ENCODE measurements around the gene DLX2. TPM values are rescaled to one million over a fixed set of nuclear protein-coding genes. Genes with fewer than 3 reads are reported as not detected.

DLX2 gene
- total and polyA plus RNA-seq, 2 of the 13 experiments (the other 11 are each of a cell fraction or from before 2014, with no cell fraction given), result 0.07 to 0.15 TPM

DNA sequence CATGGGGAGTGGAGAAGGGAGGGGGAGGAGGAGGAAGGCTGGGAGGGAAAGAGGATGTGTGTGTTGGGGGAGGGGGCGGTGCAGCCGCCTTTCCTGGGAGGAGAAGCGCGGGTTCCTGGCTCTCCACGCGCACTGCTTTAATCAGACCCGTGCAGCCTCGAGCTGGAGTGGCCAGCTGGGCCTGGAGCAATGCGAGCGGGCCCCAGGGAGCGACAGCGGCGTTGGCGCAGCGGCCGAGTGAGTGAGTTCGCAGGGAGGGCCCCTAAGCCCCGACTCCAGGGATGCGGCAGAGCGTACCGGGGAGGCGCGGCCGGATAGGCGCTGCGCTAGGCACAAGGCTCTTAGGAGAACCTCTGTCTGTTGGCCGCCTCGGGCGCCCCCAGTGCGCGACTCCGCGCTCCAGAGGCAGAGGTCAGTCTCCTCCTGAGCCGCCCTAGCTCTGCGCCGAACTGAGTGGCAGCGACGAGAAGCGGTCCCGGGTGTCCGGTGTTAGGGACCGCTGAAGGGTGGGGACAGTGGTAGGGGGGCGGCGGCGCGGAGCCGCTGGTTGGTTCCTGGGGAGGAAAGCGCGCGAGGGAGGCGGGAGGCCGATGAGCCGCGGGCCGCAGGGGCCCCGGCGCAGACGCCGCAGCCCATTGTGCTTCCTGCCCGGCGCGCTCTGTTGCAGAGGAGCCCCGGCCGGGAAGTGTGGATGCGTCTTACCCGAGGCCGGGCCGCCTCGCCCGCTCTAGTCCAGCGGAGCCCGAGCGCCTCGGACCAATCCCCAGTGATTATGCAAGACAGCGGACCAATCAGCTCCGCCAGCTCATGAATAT, 17.8 kb downstream of the DLX2 start (continued):
- TF ChIP-seq, protein P1, sequence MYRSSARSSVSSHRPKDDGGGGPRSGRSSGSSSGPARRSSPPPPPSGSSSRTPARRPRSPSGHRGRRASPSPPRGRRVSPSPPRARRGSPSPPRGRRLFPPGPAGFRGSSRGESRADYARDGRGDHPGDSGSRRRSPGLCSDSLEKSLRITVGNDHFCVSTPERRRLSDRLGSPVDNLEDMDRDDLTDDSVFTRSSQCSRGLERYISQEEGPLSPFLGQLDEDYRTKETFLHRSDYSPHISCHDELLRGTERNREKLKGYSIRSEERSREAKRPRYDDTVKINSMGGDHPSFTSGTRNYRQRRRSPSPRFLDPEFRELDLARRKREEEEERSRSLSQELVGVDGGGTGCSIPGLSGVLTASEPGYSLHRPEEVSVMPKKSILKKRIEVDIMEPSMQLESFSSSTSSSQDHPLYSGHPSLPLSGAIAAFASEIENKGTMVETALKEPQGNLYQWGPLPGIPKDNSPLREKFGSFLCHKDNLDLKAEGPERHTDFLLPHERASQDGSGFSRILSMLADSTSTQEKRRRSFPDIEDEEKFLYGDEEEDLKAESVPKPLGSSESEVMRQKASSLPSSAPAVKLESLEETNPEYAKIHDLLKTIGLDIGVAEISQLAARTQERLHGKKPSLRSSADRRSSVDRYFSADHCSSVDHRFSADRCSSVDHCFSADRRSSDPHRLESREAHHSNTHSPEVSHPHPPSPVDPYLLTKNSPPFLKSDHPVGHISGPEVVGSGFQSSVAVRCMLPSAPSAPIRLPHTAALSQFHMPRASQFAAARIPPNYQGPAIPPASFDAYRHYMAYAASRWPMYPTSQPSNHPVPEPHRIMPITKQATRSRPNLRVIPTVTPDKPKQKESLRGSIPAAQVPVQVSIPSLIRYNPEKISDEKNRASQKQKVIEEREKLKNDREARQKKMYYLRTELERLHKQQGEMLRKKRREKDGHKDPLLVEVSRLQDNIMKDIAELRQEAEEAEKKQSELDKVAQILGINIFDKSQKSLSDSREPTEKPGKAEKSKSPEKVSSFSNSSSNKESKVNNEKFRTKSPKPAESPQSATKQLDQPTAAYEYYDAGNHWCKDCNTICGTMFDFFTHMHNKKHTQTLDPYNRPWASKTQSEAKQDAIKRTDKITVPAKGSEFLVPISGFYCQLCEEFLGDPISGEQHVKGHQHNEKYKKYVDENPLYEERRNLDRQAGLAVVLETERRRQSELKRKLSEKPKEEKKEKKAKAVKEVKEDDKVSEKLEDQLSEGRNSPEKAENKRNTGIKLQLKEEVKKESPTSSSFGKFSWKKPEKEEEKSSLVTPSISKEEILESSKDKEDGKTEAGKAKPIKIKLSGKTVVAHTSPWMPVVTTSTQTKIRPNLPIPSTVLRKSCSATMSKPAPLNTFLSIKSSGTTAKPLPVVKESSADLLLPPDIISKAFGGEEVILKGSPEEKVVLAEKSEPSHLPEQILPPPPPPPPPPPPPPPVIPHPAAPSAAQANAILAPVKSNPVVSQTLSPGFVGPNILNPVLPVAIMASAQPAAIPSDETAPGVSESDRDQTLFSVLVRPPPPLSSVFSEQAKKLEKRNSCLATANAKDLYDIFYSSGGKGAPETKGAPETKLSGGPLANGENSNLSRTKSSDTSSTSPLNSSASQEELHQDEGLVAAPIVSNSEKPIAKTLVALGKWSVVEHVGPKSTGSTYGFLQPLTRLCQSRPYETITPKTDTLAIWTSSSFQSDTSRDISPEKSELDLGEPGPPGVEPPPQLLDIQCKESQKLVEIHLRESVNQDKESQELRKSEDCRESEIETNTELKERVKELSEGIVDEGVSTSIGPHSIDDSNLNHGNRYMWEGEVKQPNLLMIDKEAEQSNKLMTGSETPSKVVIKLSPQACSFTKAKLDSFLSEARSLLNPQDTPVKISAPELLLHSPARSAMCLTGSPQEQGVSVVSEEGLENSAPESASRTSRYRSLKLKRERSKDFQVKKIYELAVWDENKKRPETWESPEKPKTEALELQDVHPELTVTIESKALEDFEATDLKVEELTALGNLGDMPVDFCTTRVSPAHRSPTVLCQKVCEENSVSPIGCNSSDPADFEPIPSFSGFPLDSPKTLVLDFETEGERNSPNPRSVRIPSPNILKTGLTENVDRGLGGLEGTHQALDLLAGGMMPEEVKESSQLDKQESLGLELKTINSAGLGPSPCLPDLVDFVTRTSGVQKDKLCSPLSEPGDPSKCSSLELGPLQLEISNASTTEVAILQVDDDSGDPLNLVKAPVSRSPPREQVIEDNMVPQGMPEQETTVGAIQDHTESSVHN (CRISPR knock-in tag; IDR thresholded peaks at IDR 0.05), result no peak
- TF ChIP-seq HES4 (CRISPR knock-in tag; IDR thresholded peaks at IDR 0.05; ENCODE audit: borderline replicate concordance), result peak; percentile 79
- no peak; the same call in 1 of the 2 replicates for TF ChIP-seq BORCS8-MEF2B (CRISPR knock-in tag; IDR thresholded peaks at IDR 0.05)
- TF ChIP-seq, protein P2, sequence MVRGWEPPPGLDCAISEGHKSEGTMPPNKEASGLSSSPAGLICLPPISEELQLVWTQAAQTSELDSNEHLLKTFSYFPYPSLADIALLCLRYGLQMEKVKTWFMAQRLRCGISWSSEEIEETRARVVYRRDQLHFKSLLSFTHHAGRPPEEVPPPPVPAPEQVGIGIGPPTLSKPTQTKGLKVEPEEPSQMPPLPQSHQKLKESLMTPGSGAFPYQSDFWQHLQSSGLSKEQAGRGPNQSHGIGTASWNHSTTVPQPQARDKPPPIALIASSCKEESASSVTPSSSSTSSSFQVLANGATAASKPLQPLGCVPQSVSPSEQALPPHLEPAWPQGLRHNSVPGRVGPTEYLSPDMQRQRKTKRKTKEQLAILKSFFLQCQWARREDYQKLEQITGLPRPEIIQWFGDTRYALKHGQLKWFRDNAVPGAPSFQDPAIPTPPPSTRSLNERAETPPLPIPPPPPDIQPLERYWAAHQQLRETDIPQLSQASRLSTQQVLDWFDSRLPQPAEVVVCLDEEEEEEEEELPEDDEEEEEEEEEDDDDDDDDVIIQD (CRISPR knock-in tag; IDR thresholded peaks at IDR 0.05; ENCODE audit: low read depth), result 0 out of 2 replicates have a peak, but pooled peaks have one; percentile 26
- TF ChIP-seq SP5 (CRISPR knock-in tag; IDR thresholded peaks at IDR 0.05; ENCODE audit: borderline replicate concordance, low read depth), result no peak
- no peak for TF ChIP-seq ZNF629 (CRISPR knock-in tag; conservative IDR thresholded peaks at IDR 0.05)
- TF ChIP-seq, protein P3, sequence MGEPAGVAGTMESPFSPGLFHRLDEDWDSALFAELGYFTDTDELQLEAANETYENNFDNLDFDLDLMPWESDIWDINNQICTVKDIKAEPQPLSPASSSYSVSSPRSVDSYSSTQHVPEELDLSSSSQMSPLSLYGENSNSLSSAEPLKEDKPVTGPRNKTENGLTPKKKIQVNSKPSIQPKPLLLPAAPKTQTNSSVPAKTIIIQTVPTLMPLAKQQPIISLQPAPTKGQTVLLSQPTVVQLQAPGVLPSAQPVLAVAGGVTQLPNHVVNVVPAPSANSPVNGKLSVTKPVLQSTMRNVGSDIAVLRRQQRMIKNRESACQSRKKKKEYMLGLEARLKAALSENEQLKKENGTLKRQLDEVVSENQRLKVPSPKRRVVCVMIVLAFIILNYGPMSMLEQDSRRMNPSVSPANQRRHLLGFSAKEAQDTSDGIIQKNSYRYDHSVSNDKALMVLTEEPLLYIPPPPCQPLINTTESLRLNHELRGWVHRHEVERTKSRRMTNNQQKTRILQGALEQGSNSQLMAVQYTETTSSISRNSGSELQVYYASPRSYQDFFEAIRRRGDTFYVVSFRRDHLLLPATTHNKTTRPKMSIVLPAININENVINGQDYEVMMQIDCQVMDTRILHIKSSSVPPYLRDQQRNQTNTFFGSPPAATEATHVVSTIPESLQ (CRISPR knock-in tag; conservative IDR thresholded peaks at IDR 0.05), result 0 out of 2 replicates have a peak, but pooled peaks have one; percentile 28
- TF ChIP-seq, protein P4, sequence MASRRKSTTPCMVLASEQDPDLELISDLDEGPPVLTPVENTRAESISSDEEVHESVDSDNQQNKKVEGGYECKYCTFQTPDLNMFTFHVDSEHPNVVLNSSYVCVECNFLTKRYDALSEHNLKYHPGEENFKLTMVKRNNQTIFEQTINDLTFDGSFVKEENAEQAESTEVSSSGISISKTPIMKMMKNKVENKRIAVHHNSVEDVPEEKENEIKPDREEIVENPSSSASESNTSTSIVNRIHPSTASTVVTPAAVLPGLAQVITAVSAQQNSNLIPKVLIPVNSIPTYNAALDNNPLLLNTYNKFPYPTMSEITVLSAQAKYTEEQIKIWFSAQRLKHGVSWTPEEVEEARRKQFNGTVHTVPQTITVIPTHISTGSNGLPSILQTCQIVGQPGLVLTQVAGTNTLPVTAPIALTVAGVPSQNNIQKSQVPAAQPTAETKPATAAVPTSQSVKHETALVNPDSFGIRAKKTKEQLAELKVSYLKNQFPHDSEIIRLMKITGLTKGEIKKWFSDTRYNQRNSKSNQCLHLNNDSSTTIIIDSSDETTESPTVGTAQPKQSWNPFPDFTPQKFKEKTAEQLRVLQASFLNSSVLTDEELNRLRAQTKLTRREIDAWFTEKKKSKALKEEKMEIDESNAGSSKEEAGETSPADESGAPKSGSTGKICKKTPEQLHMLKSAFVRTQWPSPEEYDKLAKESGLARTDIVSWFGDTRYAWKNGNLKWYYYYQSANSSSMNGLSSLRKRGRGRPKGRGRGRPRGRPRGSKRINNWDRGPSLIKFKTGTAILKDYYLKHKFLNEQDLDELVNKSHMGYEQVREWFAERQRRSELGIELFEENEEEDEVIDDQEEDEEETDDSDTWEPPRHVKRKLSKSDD (CRISPR knock-in tag; IDR thresholded peaks at IDR 0.05; ENCODE audit: low read depth), result no peak
- 0 out of 2 replicates have a peak, but pooled peaks have one; percentile 75 for TF ChIP-seq PAWR (CRISPR knock-in tag; IDR thresholded peaks at IDR 0.05; ENCODE audit: borderline replicate concordance)
- TF ChIP-seq ZFX (CRISPR knock-in tag; IDR thresholded peaks at IDR 0.05; ENCODE audit: low read depth), result peak; percentile 65
- no peak for TF ChIP-seq FOSL1 (CRISPR knock-in tag; IDR thresholded peaks at IDR 0.05; ENCODE audit: borderline replicate concordance)
- no peak for TF ChIP-seq ZMAT3 (CRISPR knock-in tag; conservative IDR thresholded peaks at IDR 0.05)
- peak; percentile 93 for TF ChIP-seq EED (CRISPR knock-in tag; IDR thresholded peaks at IDR 0.05)
